PFSK-1 (cell line): ENCODE results near the gene FBN1.

Experiments
- FOXP2 ChIP-seq: optimal IDR thresholded peaks from 2 replicates; pipeline ENCODE3; 2011; ENCODE audit warnings: borderline replicate concordance, control low read depth, inconsistent platforms; ENCODE audit not compliant: insufficient read depth; ENCODE audit errors: extremely low read length, extremely low read depth
- POLR2AphosphoS5 ChIP-seq: IDR thresholded peaks from 2 replicates; pipeline ENCODE4 v1.6.1; 2012; ENCODE audit warnings: low read depth, mild to moderate bottlenecking, control low read depth, low read length, moderate library complexity
- REST ChIP-seq, 2 experiments: IDR thresholded peaks; 2 replicates each; pipeline versions ENCODE4 v1.6.1 to v1.8.0; 2011 to 2012; ENCODE audit warnings: low read depth in 2 of 2, low read length in 2 of 2, control low read depth in 1 of 2, inconsistent platforms in 1 of 2, mild to moderate bottlenecking in 1 of 2, moderate library complexity in 1 of 2; ENCODE audit not compliant: insufficient read depth in 1 of 2
- SIN3A ChIP-seq: IDR thresholded peaks from 2 replicates; pipeline ENCODE4 v1.6.1; 2012; ENCODE audit warnings: mild to moderate bottlenecking, low read length, moderate library complexity, borderline replicate concordance; ENCODE audit not compliant: insufficient read depth
- TAF1 ChIP-seq: IDR thresholded peaks from 2 replicates; pipeline ENCODE4 v1.6.1; 2012; ENCODE audit warnings: low read length, control low read depth, borderline replicate concordance; ENCODE audit not compliant: insufficient read depth

The FBN1 gene

GRCh38 chr15:48361685-48362084, 283.8 kb downstream of the FBN1 start:
- no peak for TF ChIP-seq SIN3A
- TF ChIP-seq TAF1, result no peak
- no peak for TF ChIP-seq POLR2AphosphoS5
- no peak for TF ChIP-seq REST (IDR thresholded peaks at IDR 0.05; ENCODE audit: insufficient read depth in 1 of 2, low read depth in 2 of 2, low read length in 2 of 2)
- no peak for TF ChIP-seq FOXP2

- TF ChIP-seq SIN3A (no peak), TAF1 (no peak), FOXP2 (no peak), REST (IDR thresholded peaks at IDR 0.05; ENCODE audit: insufficient read depth in 1 of 2, low read depth in 2 of 2, low read length in 2 of 2) (no peak), POLR2AphosphoS5 (no peak)
Measured at GRCh38 chr15:48360841-48361240, 284.7 kb downstream of the FBN1 start.
